Chondrocyte (in vitro differentiated cells): ENCODE results near the gene IL25. TPM values are rescaled to one million over a fixed set of nuclear protein-coding genes. Genes with fewer than 3 reads are reported as not detected.

Experiments
- DNase-seq: peaks from one replicate; pipeline ENCODE4 v3.0.0; 2021; ENCODE audit warnings: mixed read lengths, low spot score
- H3K27ac Mint-ChIP-seq: one replicate; pipeline ENCODE4 v1.8.0; 2021; ENCODE audit warnings: mild to moderate bottlenecking, moderate library complexity, mixed read lengths; ENCODE audit not compliant: unreplicated experiment
- H3K27me3 Mint-ChIP-seq: 2 replicates; pipeline ENCODE4 v1.8.0; 2021; ENCODE audit warnings: low read depth, mixed read lengths
- H3K36me3 Mint-ChIP-seq: 2 replicates; pipeline ENCODE4 v1.8.0; 2021; ENCODE audit warnings: low read depth, mixed read lengths
- H3K4me1 Mint-ChIP-seq: 2 replicates; pipeline ENCODE4 v1.8.0; 2021; ENCODE audit warnings: low read depth, mild to moderate bottlenecking, mixed read lengths
- H3K4me3 Mint-ChIP-seq: one replicate; pipeline ENCODE4 v1.8.0; 2021; ENCODE audit warnings: mild to moderate bottlenecking, moderate library complexity, mixed read lengths; ENCODE audit not compliant: unreplicated experiment
- H3K9me3 Mint-ChIP-seq: 2 replicates; pipeline ENCODE4 v1.8.0; 2021; ENCODE audit warnings: low read depth, mixed read lengths
- total RNA-seq: library from RNA; stranded (reverse); gene quantifications from 3 replicates; pipeline ENCODE4 v1.2.1, GENCODE V29; 2021
- TF ChIP-seq, protein P1 (sequence below): fragments of 200-600 bp; sonication (generic); IDR thresholded peaks from 2 replicates; pipeline ENCODE4 v1.5.0; 2021; ENCODE audit warnings: antibody characterized with exemption, mild to moderate bottlenecking, moderate library complexity

The IL25 gene
- total RNA-seq, 1 donor from 2014 or later, result not detected

GRCh38 chr14:23411563-23412525 is 39.2 kb downstream of the IL25 start:
- H3K4me3 Mint-ChIP-seq, result no peak overlapping the region
- no peak overlapping the region for H3K27ac Mint-ChIP-seq
- H3K36me3 Mint-ChIP-seq, result no peaks in the 10 kb centered on the region
- TF ChIP-seq, protein P1, sequence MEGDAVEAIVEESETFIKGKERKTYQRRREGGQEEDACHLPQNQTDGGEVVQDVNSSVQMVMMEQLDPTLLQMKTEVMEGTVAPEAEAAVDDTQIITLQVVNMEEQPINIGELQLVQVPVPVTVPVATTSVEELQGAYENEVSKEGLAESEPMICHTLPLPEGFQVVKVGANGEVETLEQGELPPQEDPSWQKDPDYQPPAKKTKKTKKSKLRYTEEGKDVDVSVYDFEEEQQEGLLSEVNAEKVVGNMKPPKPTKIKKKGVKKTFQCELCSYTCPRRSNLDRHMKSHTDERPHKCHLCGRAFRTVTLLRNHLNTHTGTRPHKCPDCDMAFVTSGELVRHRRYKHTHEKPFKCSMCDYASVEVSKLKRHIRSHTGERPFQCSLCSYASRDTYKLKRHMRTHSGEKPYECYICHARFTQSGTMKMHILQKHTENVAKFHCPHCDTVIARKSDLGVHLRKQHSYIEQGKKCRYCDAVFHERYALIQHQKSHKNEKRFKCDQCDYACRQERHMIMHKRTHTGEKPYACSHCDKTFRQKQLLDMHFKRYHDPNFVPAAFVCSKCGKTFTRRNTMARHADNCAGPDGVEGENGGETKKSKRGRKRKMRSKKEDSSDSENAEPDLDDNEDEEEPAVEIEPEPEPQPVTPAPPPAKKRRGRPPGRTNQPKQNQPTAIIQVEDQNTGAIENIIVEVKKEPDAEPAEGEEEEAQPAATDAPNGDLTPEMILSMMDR, result no peak
- no peak for DNase-seq
- no peaks in the 10 kb centered on the region for H3K9me3 Mint-ChIP-seq
- no peaks in the 10 kb centered on the region for H3K4me1 Mint-ChIP-seq
- H3K27me3 Mint-ChIP-seq, result peaks cover 50% of the 10 kb centered on the region

- TF ChIP-seq, protein P1, result no peak
- Mint-ChIP-seq H3K4me3 (no peak overlapping the region), H3K27ac (no peak overlapping the region), H3K27me3 (peaks cover 43% of the 10 kb centered on the region), H3K4me1 (no peaks in the 10 kb centered on the region), H3K9me3 (no peaks in the 10 kb centered on the region), H3K36me3 (no peaks in the 10 kb centered on the region)
- no peak for DNase-seq
These were observed 41.1 kb downstream of the IL25 start for GRCh38 chr14:23413681-23414080.

- H3K36me3 Mint-ChIP-seq, result no peaks in the 10 kb centered on the region
- TF ChIP-seq, protein P1, result no peak
- H3K27me3 Mint-ChIP-seq, result peaks cover 44% of the 10 kb centered on the region
- H3K27ac Mint-ChIP-seq, result no peak overlapping the region
- no peak for DNase-seq
- H3K9me3 Mint-ChIP-seq, result no peaks in the 10 kb centered on the region
- no peak overlapping the region for H3K4me3 Mint-ChIP-seq
- no peaks in the 10 kb centered on the region for H3K4me1 Mint-ChIP-seq
These were observed 41.6 kb downstream of the IL25 start for GRCh38 chr14:23414254-23414653.

- DNase-seq, result no peak
- Mint-ChIP-seq H3K36me3 (no peaks in the 10 kb centered on the region), H3K4me1 (no peaks in the 10 kb centered on the region), H3K27ac (no peak overlapping the region), H3K4me3 (no peak overlapping the region), H3K9me3 (no peaks in the 10 kb centered on the region), H3K27me3 (peaks cover 49% of the 10 kb centered on the region)
- TF ChIP-seq, protein P1, result no peak
These were observed 42.6 kb downstream of the IL25 start for GRCh38 chr14:23414906-23415820.
